RWPE2 (cell line): Measurements from ENCODE around the gene KTN1.

Experiments
- ATAC-seq: fragments of 200-7000 bp; cut with Tn5 transposase; 3 replicates; pipeline ENCODE4 v1.9.1; 2021; ENCODE audit warnings: low read depth
- DNase-seq: peaks from one replicate; pipeline ENCODE4 v3.0.0-alpha.2; 2020; ENCODE audit warnings: low spot score
- H3K27ac ChIP-seq: fragments of 450-650 bp; 2 replicates; pipeline ENCODE4 v1.5.1; 2017; ENCODE audit warnings: mild to moderate bottlenecking; ENCODE audit not compliant: poor library complexity, severe bottlenecking
- H3K27me3 ChIP-seq: fragments of 250-450 bp; sonication (Bioruptor Pico); 2 replicates; pipeline ENCODE4 v1.5.1; 2021; ENCODE audit warnings: mild to moderate bottlenecking, moderate library complexity; ENCODE audit not compliant: insufficient read depth, poor library complexity, severe bottlenecking
- H3K36me3 ChIP-seq: fragments of 250-450 bp; sonication (Bioruptor Pico); 2 replicates; pipeline ENCODE4 v1.5.1; 2020; ENCODE audit warnings: low read depth, mild to moderate bottlenecking, moderate library complexity
- H3K4me1 ChIP-seq: fragments of 250-450 bp; sonication (Bioruptor Pico); 2 replicates; pipeline ENCODE4 v1.5.1; 2021; ENCODE audit warnings: mild to moderate bottlenecking, moderate library complexity; ENCODE audit not compliant: insufficient read depth, poor library complexity, severe bottlenecking
- H3K4me3 ChIP-seq: fragments of 250-450 bp; sonication (Bioruptor Pico); 2 replicates; pipeline ENCODE4 v1.5.1; 2021; ENCODE audit warnings: mild to moderate bottlenecking, moderate library complexity; ENCODE audit not compliant: severe bottlenecking
- H3K9me3 ChIP-seq: fragments of 250-450 bp; sonication (Bioruptor Pico); 2 replicates; pipeline ENCODE4 v1.5.1; 2021; ENCODE audit warnings: mild to moderate bottlenecking, moderate library complexity; ENCODE audit not compliant: severe bottlenecking
- CTCF ChIP-seq: fragments of 450-650 bp; IDR thresholded peaks from one replicate; pipeline ENCODE4 v1.5.1; 2017; ENCODE audit warnings: mild to moderate bottlenecking, moderate library complexity; ENCODE audit not compliant: poor library complexity, severe bottlenecking

Gene KTN1

DNA sequence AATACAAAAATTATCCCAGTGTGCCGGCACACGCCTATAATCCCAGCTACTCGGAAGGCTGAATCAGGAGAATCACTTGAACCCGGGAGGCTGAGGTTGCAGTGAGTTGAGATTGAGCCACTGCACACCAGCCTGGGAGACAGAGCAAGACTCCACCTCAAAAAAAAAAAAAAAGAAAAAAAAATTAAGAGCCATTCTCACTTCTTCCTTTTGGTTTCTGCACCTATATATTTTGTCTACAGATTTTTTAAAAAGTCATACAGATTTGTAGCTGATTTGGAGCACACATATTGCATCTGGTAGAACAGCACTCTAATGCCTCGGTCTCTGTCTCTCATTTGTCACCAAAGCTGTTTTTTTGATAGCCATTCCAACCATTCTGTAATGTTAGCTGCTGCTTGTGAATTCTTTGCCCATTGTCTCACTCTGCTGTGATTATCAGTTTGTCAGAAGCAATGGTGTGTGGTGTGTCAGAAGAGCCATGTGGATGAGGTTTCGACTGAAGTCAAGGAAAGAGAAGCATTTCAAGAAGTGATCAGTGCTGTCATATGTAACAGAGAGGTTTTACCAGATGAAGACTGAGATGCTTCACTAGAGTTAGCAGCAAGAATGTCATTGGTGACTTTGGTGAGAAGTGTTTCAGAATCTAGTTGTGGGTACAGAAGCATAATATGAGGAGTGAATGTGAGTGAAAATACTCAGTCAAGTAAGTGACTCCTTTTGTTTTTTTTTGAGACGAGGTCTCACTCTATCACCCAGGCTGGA lies 8.7 kb upstream of the KTN1 start:
- Histone ChIP-seq H3K4me3 (no peak overlapping the region), H3K4me1 (no peaks in the 10 kb centered on the region), H3K9me3 (no peaks in the 10 kb centered on the region), H3K27me3 (no peaks in the 10 kb centered on the region), H3K27ac (no peak overlapping the region), H3K36me3 (no peaks in the 10 kb centered on the region)
- DNase-seq (no peak), ATAC-seq (no peak)
- TF ChIP-seq CTCF, result no peak

GRCh38 chr14:55572578-55572977 lies 7.4 kb upstream of the KTN1 start:
- H3K4me3 ChIP-seq, result no peak overlapping the region
- no peak overlapping the region for H3K27ac ChIP-seq
- DNase-seq, result no peak

GRCh38 chr14:55574988-55575387 lies 5.0 kb upstream of the KTN1 start:
- peaks cover 5% of the 10 kb centered on the region; the same call in 1 of the 2 replicates for H3K36me3 ChIP-seq
- no peak overlapping the region for H3K4me3 ChIP-seq
- DNase-seq, result no peak
- no peaks in the 10 kb centered on the region for H3K4me1 ChIP-seq
- no peaks in the 10 kb centered on the region for H3K9me3 ChIP-seq
- ATAC-seq, result no peak
- TF ChIP-seq CTCF, result no peak
- no peak overlapping the region for H3K27ac ChIP-seq
- H3K27me3 ChIP-seq, result no peaks in the 10 kb centered on the region

More at GRCh38 chr14:55572578-55572977, 7.4 kb upstream of the KTN1 start:
- ATAC-seq, result peak; percentile 40; the same call in 1 of the 3 replicates
- Histone ChIP-seq H3K9me3 (no peaks in the 10 kb centered on the region), H3K36me3 (no peaks in the 10 kb centered on the region), H3K4me1 (no peaks in the 10 kb centered on the region), H3K27me3 (no peaks in the 10 kb centered on the region)
- TF ChIP-seq CTCF, result peak; percentile 21

DNA sequence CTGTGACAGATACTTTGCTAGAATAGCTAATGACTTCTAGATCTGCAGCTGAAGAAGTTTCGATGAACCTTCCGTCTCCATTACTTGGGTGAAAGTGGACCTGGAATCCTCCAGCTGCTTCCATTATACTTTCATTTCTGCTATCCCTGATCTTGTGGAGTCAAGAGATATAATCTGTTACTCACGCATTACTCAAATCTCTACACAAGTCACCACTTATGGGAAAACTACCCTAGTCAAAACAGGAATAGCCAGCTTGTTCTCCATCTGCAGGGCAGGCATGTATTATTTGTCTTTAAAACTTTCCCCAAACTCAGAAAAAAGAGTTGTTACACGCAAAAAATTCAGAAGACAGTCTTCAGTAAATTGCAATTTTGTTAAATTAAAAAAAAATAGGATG lies 2.8 kb upstream of the KTN1 start:
- H3K9me3 ChIP-seq, result no peaks in the 10 kb centered on the region
- peaks cover 5% of the 10 kb centered on the region; the same call in 1 of the 2 replicates for H3K36me3 ChIP-seq
- TF ChIP-seq CTCF, result no peak
- peaks cover 7% of the 10 kb centered on the region for H3K4me1 ChIP-seq
- no peak overlapping the region for H3K27ac ChIP-seq
- no peak overlapping the region for H3K4me3 ChIP-seq
- no peak for DNase-seq
- H3K27me3 ChIP-seq, result no peaks in the 10 kb centered on the region
- ATAC-seq, result no peak

DNA sequence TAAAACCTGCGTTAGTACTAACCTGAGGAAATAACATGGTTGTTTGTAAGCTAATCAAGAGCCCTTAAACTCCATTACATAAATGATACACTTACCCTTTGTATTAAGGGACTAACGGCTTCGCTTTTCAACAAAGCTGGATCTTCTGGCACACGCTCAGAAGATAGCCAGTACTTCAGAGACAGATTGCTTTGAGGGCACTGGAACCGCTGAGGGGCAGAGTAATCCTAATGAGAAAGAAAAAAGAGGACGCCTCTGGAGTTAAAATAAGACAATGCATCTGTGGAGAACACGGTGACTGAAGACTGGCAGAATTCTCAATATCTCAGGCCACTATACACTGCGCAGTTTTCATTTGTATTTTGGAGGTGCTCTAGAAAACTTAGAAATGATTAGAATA lies 1.5 kb upstream of the KTN1 start:
- peaks cover 5% of the 10 kb centered on the region; the same call in 1 of the 2 replicates for H3K36me3 ChIP-seq
- H3K4me1 ChIP-seq, result peaks cover 19% of the 10 kb centered on the region
- H3K9me3 ChIP-seq, result no peaks in the 10 kb centered on the region
- DNase-seq (no peak), ATAC-seq (no peak)
- peak overlapping the region; percentile 63 for H3K4me3 ChIP-seq
- H3K27me3 ChIP-seq, result no peaks in the 10 kb centered on the region
- TF ChIP-seq CTCF, result no peak
- H3K27ac ChIP-seq, result no peak overlapping the region
